H1 (cell line): ENCODE data around the gene MYL3. TPM values are rescaled to one million over a fixed set of nuclear protein-coding genes. Genes with fewer than 3 reads are reported as not detected.

Experiments used
- CTCF ChIA-PET: fragments of 300-600 bp; sonication (Branson Sonifier 250); formaldehyde crosslinking; loops from one replicate; lab custom pipeline; 2021; ENCODE audit not compliant: partially characterized antibody; lab: Charles Lee
- POLR2A ChIA-PET: fragments of 300-600 bp; sonication (Branson Sonifier 250); formaldehyde crosslinking; loops from one replicate; lab custom pipeline; 2021; ENCODE audit warnings: inconsistent platforms; ENCODE audit not compliant: partially characterized antibody; lab: Charles Lee
- DNase-seq, 2 experiments: peaks; one replicate each; pipeline versions ENCODE4 v3.0.0 to v3.0.0-alpha.2; 2010 to 2022; ENCODE audit warnings: low spot score in 2 of 2, low read depth in 1 of 2, mixed read lengths in 1 of 2
- FAIRE-seq: peaks from 2 replicates; lab custom pipeline; 2011; peaks lifted over from hg19 to GRCh38; lab: Jason Lieb, UNC
- H2AFZ ChIP-seq: 2 replicates; pipeline ENCODE4 v1.8.1; 2012; ENCODE audit warnings: low read length, inconsistent platforms
- H2AK5ac ChIP-seq: 2 replicates; pipeline ENCODE4 v1.6.1; 2013; ENCODE audit warnings: low read depth, low read length
- H2BK120ac ChIP-seq: replicated peaks from 2 replicates; pipeline ENCODE3; 2013; ENCODE audit warnings: low read depth, low read length, inconsistent platforms
- H2BK12ac ChIP-seq: 2 replicates; pipeline ENCODE4 v1.6.1; 2013; ENCODE audit warnings: low read depth, low read length
- H2BK15ac ChIP-seq: 2 replicates; pipeline ENCODE4 v1.6.1; 2013; ENCODE audit warnings: low read length
- H2BK20ac ChIP-seq: 2 replicates; pipeline ENCODE4 v1.6.1; 2013; ENCODE audit warnings: low read length
- H2BK5ac ChIP-seq: 2 replicates; pipeline ENCODE4 v1.6.1; 2013; ENCODE audit warnings: low read depth, low read length
- H3K14ac ChIP-seq: 2 replicates; pipeline ENCODE4 v1.6.1; 2013; ENCODE audit warnings: inconsistent platforms; ENCODE audit not compliant: insufficient read length
- H3K18ac ChIP-seq: 2 replicates; pipeline ENCODE4 v1.6.1; 2013; ENCODE audit warnings: low read length; ENCODE audit errors: extremely low read depth
- H3K23ac ChIP-seq: 2 replicates; pipeline ENCODE4 v1.6.1; 2013; ENCODE audit warnings: inconsistent platforms; ENCODE audit not compliant: insufficient read length
- H3K23me2 ChIP-seq: 2 replicates; pipeline ENCODE4 v1.6.1; 2013; ENCODE audit warnings: low read depth, low read length
- H3K27ac ChIP-seq: 2 replicates; pipeline ENCODE4 v1.6.1; 2011; ENCODE audit warnings: low read depth, low read length, inconsistent platforms
- H3K27me3 ChIP-seq, 4 experiments: replicated peaks in 1 of 4; 1 replicate in 1 of 4; 2 replicates in 3 of 4; pipeline versions ENCODE4 v1.6.1 to v1.8.1; 2011 to 2013; ENCODE audit warnings: low read length in 3 of 4, mild to moderate bottlenecking in 3 of 4, inconsistent platforms in 2 of 4, mixed read lengths in 2 of 4, moderate library complexity in 1 of 4; ENCODE audit not compliant: control insufficient read depth in 3 of 4, insufficient read depth in 3 of 4; ENCODE audit errors: extremely low read depth in 1 of 4
- H3K36me3 ChIP-seq, 4 experiments: 2 replicates each; pipeline versions ENCODE4 v1.6.1 to v1.8.1; 2011 to 2013; ENCODE audit warnings: mild to moderate bottlenecking in 4 of 4, low read length in 3 of 4, moderate library complexity in 2 of 4, control low read depth in 1 of 4, inconsistent platforms in 1 of 4; ENCODE audit not compliant: insufficient read depth in 4 of 4, control insufficient read depth in 2 of 4
- H3K4ac ChIP-seq: replicated peaks from 2 replicates; pipeline ENCODE3; 2013; ENCODE audit warnings: low read length, low read depth, mixed read lengths, inconsistent platforms; ENCODE audit not compliant: insufficient read length
- H3K4me1 ChIP-seq, 4 experiments: replicated peaks in 1 of 4; 1 replicate in 1 of 4; 2 replicates in 3 of 4; pipeline versions ENCODE4 v1.6.1 to v1.8.1; 2011 to 2013; ENCODE audit warnings: low read length in 3 of 4, inconsistent platforms in 2 of 4, mixed read lengths in 1 of 4; ENCODE audit not compliant: insufficient read depth in 4 of 4, control insufficient read depth in 3 of 4
- H3K4me2 ChIP-seq, 2 experiments: 2 replicates each; pipeline versions ENCODE4 v1.6.1 to v1.8.1; 2011 to 2013; ENCODE audit warnings: low read depth in 2 of 2, low read length in 2 of 2, control low read depth in 1 of 2, inconsistent platforms in 1 of 2, mild to moderate bottlenecking in 1 of 2; ENCODE audit not compliant: insufficient read depth in 1 of 2
- H3K4me3 ChIP-seq, 4 experiments: fragments of 200-600, 300-600 bp in 1 of 4; sonication (generic), shearing (Covaris generic), sonication (Bioruptor Twin) in 1 of 4; 2 replicates each; pipeline versions ENCODE4 v1.5.1 to v1.8.1; 2011 to 2016; ENCODE audit warnings: low read length in 4 of 4, low read depth in 3 of 4, control low read depth in 2 of 4, inconsistent platforms in 2 of 4, mild to moderate bottlenecking in 2 of 4, mixed read lengths in 1 of 4, moderate library complexity in 1 of 4; ENCODE audit not compliant: insufficient read depth in 2 of 4; ENCODE audit errors: extremely low read depth in 1 of 4
- H3K56ac ChIP-seq: replicated peaks from 2 replicates; pipeline ENCODE3; 2013; ENCODE audit warnings: low read depth, mild to moderate bottlenecking, mixed read lengths, low read length, inconsistent platforms; ENCODE audit not compliant: insufficient read length
- H3K79me1 ChIP-seq: 2 replicates; pipeline ENCODE4 v1.6.1; 2013; ENCODE audit warnings: low read depth, low read length, control low read depth
- H3K79me2 ChIP-seq, 2 experiments: 2 replicates each; pipeline versions ENCODE4 v1.6.1 to v1.8.1; 2012 to 2013; ENCODE audit warnings: low read length in 2 of 2, mild to moderate bottlenecking in 2 of 2, inconsistent platforms in 1 of 2; ENCODE audit not compliant: insufficient read depth in 2 of 2, control insufficient read depth in 1 of 2
- H3K9ac ChIP-seq, 4 experiments: replicated peaks in 1 of 4; 1 replicate in 1 of 4; 2 replicates in 3 of 4; pipeline versions ENCODE4 v1.6.1 to v1.8.1; 2011 to 2013; ENCODE audit warnings: low read depth in 3 of 4, low read length in 3 of 4, control low read depth in 2 of 4, mild to moderate bottlenecking in 2 of 4, moderate library complexity in 2 of 4, inconsistent platforms in 1 of 4; ENCODE audit errors: extremely low read depth in 1 of 4
- H3K9me3 ChIP-seq, 2 experiments: 2 replicates each; pipeline versions ENCODE4 v1.6.1 to v1.8.1; 2012 to 2013; ENCODE audit warnings: mild to moderate bottlenecking in 2 of 2, moderate library complexity in 2 of 2, control low read depth in 1 of 2, inconsistent platforms in 1 of 2, low read depth in 1 of 2, low read length in 1 of 2, mixed read lengths in 1 of 2; ENCODE audit not compliant: insufficient read depth in 2 of 2
- H4K20me1 ChIP-seq, 2 experiments: replicated peaks in 1 of 2; 2 replicates each; pipeline versions ENCODE3 to v1.8.1; 2011 to 2013; ENCODE audit warnings: inconsistent platforms in 2 of 2, low read length in 2 of 2, mild to moderate bottlenecking in 1 of 2; ENCODE audit not compliant: insufficient read depth in 2 of 2, control insufficient read depth in 1 of 2
- H4K5ac ChIP-seq: 2 replicates; pipeline ENCODE4 v1.6.1; 2013; ENCODE audit warnings: low read length, low read depth, mixed read lengths, inconsistent platforms; ENCODE audit not compliant: insufficient read length
- H4K8ac ChIP-seq: 2 replicates; pipeline ENCODE4 v1.8.0; 2013; ENCODE audit warnings: mild to moderate bottlenecking, moderate library complexity, low read length, inconsistent platforms; ENCODE audit not compliant: insufficient read depth; ENCODE audit errors: extremely low read depth
- H4K91ac ChIP-seq: replicated peaks from 2 replicates; pipeline ENCODE3; 2013; ENCODE audit warnings: low read length, mixed read lengths, inconsistent platforms; ENCODE audit not compliant: insufficient read length
- ASH2L ChIP-seq: fragments of 200-600, 300-600 bp; sonication (generic); IDR thresholded peaks from one replicate; pipeline ENCODE4 v1.7.1; 2017; ENCODE audit warnings: low read length
- CBX8 ChIP-seq: fragments of 300-800, 300-1000 bp; sonication (generic); IDR thresholded peaks from 2 replicates; pipeline ENCODE4 v1.7.1; 2016; ENCODE audit warnings: low read depth, low read length, borderline replicate concordance
- NRF1 ChIP-seq: IDR thresholded peaks from 2 replicates; pipeline ENCODE4 v1.6.1; 2011; ENCODE audit warnings: mild to moderate bottlenecking, low read depth, low read length, improper control_type of control experiment
- polyA plus RNA-seq, 7 experiments: library from polyadenylated mRNA; depleted of rRNA in 3 of 7; stranded (reverse) in 5 of 7; unstranded in 2 of 7; fragments of >200 nt in 5 of 7; fragments of 200-250 nt in 2 of 7; gene quantifications; 1 replicate in 5 of 7; 2 replicates in 1 of 7; 4 replicates in 1 of 7; pipeline versions ENCODE4 v1.2.1 to v1.2.3, GENCODE V29; 2011 to 2013; ENCODE audit warnings: missing spikeins in 2 of 7, mixed read lengths in 2 of 7
- total RNA-seq: library from RNA; stranded (reverse); fragmentation: NEBNext Ultra II Directional; extraction: Animal tissue kit (Norgen Biotek cat#: 25700); gene quantifications from 2 replicates; pipeline ENCODE4 v1.2.1, GENCODE V29; 2021

The MYL3 gene
- total and polyA plus RNA-seq, 2 of the 8 experiments (the other 6 are each of a cell fraction or from before 2014, with no cell fraction given): 0.06 TPM; not detected in 1

DNA sequence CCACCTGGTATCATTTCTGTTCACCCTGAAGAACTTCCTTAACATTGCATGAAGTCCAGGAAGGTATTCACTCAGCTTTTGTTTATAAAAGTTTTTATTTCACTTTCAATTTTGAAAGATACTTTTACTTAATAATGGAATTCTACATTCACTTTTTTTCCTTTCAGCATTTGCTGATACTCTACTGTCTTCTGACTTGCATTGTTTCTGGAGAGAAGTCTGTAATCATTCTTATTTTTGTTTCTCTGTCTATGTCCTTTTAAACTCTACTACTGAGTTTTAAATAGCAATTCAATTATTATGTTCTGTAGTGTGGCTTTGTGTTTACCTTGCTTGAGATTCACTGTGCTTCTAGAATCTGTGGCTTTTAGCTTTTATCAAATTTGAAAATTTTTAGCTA lies 42.4 kb downstream of the MYL3 start:
- Histone ChIP-seq H3K9me3 (peaks cover 18 to 23% of the 10 kb centered on the region in 2 experiments), H3K23ac (no peak overlapping the region), H2BK5ac (no peak overlapping the region), H2AK5ac (no peak overlapping the region), H3K4ac (no peak overlapping the region), H4K5ac (no peak overlapping the region), H4K8ac (no peak overlapping the region), H3K79me2 (no peaks in the 10 kb centered on the region), H3K27me3 (0 out of 7 replicates have a peak, but pooled peaks cover 0 to 3% (median 0%) of the 10 kb centered on the region in 4 experiments), H3K4me2 (no peak overlapping the region), H4K20me1 (no peaks in the 10 kb centered on the region), H3K4me3 (no peak overlapping the region), H3K23me2 (no peaks in the 10 kb centered on the region), H4K91ac (no peak overlapping the region), H3K9ac (no peak overlapping the region), H3K36me3 (no peaks in the 10 kb centered on the region), H3K18ac (no peak overlapping the region), H3K4me1 (peaks cover 0 to 5% (median 0%) of the 10 kb centered on the region in 4 experiments; a peak in 1 of 7 replicates), H3K27ac (no peak overlapping the region), H3K14ac (no peak overlapping the region), H2BK12ac (no peak overlapping the region), H3K79me1 (no peaks in the 10 kb centered on the region), H2BK20ac (no peak overlapping the region), H3K56ac (no peak overlapping the region), H2BK120ac (no peak overlapping the region), H2AFZ (no peak overlapping the region), H2BK15ac (no peak overlapping the region)
- FAIRE-seq (no peak), DNase-seq (no peak)
- POLR2A ChIA-PET: no interaction called here
- TF ChIP-seq ASH2L (no peak), NRF1 (no peak), CBX8 (no peak)
- CTCF ChIA-PET: interaction anchor here (1.2 to 1.7 kb wide), 2 partner anchors 28 to 46 kb away, joined by 3 to 5 read pairs; no protein-coding TSS in a partner anchor
